Left lung (tissue), 10 donors: Measurements from ENCODE around the gene KLF1. TPM values are rescaled to one million over a fixed set of nuclear protein-coding genes. Genes with fewer than 3 reads are reported as not detected.

Experiments used
- ATAC-seq: fragments of 200-7000 bp; cut with Tn5 transposase; one replicate; pipeline ENCODE4 v1.9.1; 2020; ENCODE audit warnings: moderate library complexity
- DNase-seq, 4 donors: peaks; one replicate each; pipeline ENCODE4 v3.0.0-alpha.2; 2013 to 2020
- H3K27ac ChIP-seq, 2 donors: fragments of 200-600 bp; sonication (generic) in 1 of 2; one replicate each; pipeline versions ENCODE4 v1.5.0 to v1.8.0; 2020 to 2021
- H3K27me3 ChIP-seq, 2 donors: fragments of 200-600 bp; sonication (generic) in 1 of 2; one replicate each; pipeline versions ENCODE4 v1.5.0 to v1.8.0; 2020 to 2021
- H3K36me3 ChIP-seq, 2 donors: fragments of 200-600 bp; sonication (generic) in 1 of 2; one replicate each; pipeline versions ENCODE4 v1.5.0 to v1.8.0; 2020 to 2021
- H3K4me1 ChIP-seq, 2 donors: fragments of 200-600 bp; one replicate each; pipeline ENCODE4 v1.8.0; 2021
- H3K4me3 ChIP-seq, 2 donors: fragments of 200-600 bp; sonication (generic) in 1 of 2; one replicate each; pipeline versions ENCODE4 v1.5.0 to v1.8.0; 2020 to 2021; ENCODE audit warnings: mild to moderate bottlenecking in 1 of 2
- H3K9me3 ChIP-seq, 2 donors: fragments of 200-600 bp; sonication (generic) in 1 of 2; one replicate each; pipeline versions ENCODE4 v1.5.0 to v1.8.0; 2020 to 2021
- CTCF ChIP-seq, 2 donors: fragments of 200-600 bp; sonication (generic) in 1 of 2; IDR thresholded peaks; one replicate each; pipeline versions ENCODE4 v1.5.0 to v1.8.0; 2021; ENCODE audit warnings: antibody characterized with exemption in 2 of 2
- intact Hi-C, 2 donors: fragments of 100-400 bp; cut with DNase I; formaldehyde crosslinking; loops; one replicate each; pipeline versions ENCODE4 v1.11.2 to v1.14.2; 2022
- polyA plus RNA-seq, 6 donors: library from polyadenylated mRNA; unstranded; fragments of 120-200 nt; gene quantifications; one replicate each; pipeline ENCODE4 v1.2.1, GENCODE V29; 2013; ENCODE audit not compliant: insufficient read length in 6 of 6
- total RNA-seq, 2 donors: library from RNA; stranded (reverse); fragmentation: NEBNext Ultra II Directional; extraction: Animal tissue kit (Norgen Biotek cat#: 25700); gene quantifications; one replicate each; pipeline ENCODE4 v1.2.1, GENCODE V29; 2021
- donor health status: DM: no; HTN: yes; CAD: no.
- donor health status: DM: no; HTN: no; CAD: no.

KLF1 gene
- total and polyA plus RNA-seq, 8 donors: 0.35 to 1.2 (median 0.60) TPM; not detected in 1

GRCh38 chr19:12873891-12874745 is 12.9 kb downstream of the KLF1 start:
- no peak for TF ChIP-seq CTCF (IDR thresholded peaks at IDR 0.05)
- intact Hi-C loops: no loop called here
- Histone ChIP-seq H3K4me3 (no peak overlapping the region), H3K9me3 (peaks cover 0 to 6% of the 10 kb centered on the region in 2 donors), H3K27ac (no peak overlapping the region), H3K4me1 (no peaks in the 10 kb centered on the region), H3K36me3 (peaks cover 0 to 53% of the 10 kb centered on the region in 2 donors), H3K27me3 (no peaks in the 10 kb centered on the region)
- ATAC-seq: no peak
- DNase-seq: no peak

- no peaks in the 10 kb centered on the region for H3K27me3 ChIP-seq
- intact Hi-C loops: no loop called here
- DNase-seq (peak in 1 of 4 donors; percentile 15), ATAC-seq (peak; percentile 81)
- peak overlapping the region in 1 of 2 donors; percentile 28 for H3K4me3 ChIP-seq
- no peaks in the 10 kb centered on the region for H3K4me1 ChIP-seq
- H3K36me3 ChIP-seq: peaks cover 0 to 44% of the 10 kb centered on the region in 2 donors
- H3K9me3 ChIP-seq: peaks cover 0 to 6% of the 10 kb centered on the region in 2 donors
- H3K27ac ChIP-seq: no peak overlapping the region
- TF ChIP-seq CTCF (IDR thresholded peaks at IDR 0.05): no peak
Measured at GRCh38 chr19:12872941-12873890, 13.8 kb downstream of the KLF1 start.

GRCh38 chr19:12872255-12872654 is 14.7 kb downstream of the KLF1 start:
- DNase-seq (no peak), ATAC-seq (no peak)
- Histone ChIP-seq H3K27ac (no peak overlapping the region), H3K4me1 (peaks cover 0 to 9% of the 10 kb centered on the region in 2 donors), H3K9me3 (peaks cover 0 to 6% of the 10 kb centered on the region in 2 donors), H3K36me3 (peaks cover 0 to 35% of the 10 kb centered on the region in 2 donors), H3K27me3 (peaks cover 0 to 6% of the 10 kb centered on the region in 2 donors), H3K4me3 (no peak overlapping the region)
- intact Hi-C loops: no loop called here
- no peak for TF ChIP-seq CTCF (IDR thresholded peaks at IDR 0.05)

- H3K27me3 ChIP-seq: peaks cover 0 to 10% of the 10 kb centered on the region in 2 donors
- H3K36me3 ChIP-seq: peaks cover 0 to 29% of the 10 kb centered on the region in 2 donors
- H3K27ac ChIP-seq: no peak overlapping the region
- intact Hi-C loops: no loop called here
- peaks cover 0 to 6% of the 10 kb centered on the region in 2 donors for H3K9me3 ChIP-seq
- DNase-seq (no peak), ATAC-seq (no peak)
- H3K4me1 ChIP-seq: peaks cover 0 to 12% of the 10 kb centered on the region in 2 donors
- TF ChIP-seq CTCF (IDR thresholded peaks at IDR 0.05): no peak
- H3K4me3 ChIP-seq: no peak overlapping the region
Measured at GRCh38 chr19:12871681-12872080, 15.3 kb downstream of the KLF1 start.
